ENCODE results near the gene TMIGD2. TPM values are rescaled to one million over a fixed set of nuclear protein-coding genes. Genes with fewer than 3 reads are reported as not detected.
A peak's percentile ranks its signal among the peaks of the same experiment; 100 is the strongest.
"Not testable (repeated sequence)": the region's sequence is repeated elsewhere in the genome, so short reads cannot be mapped to it uniquely, and the experiment has no call there.

The TMIGD2 gene
- total RNA-seq, 1 experiment from 2014 or later: not detected

GRCh38 chr19:4266253-4267000 lies 35.8 kb downstream of the TMIGD2 start:
- DNase-seq (ENCODE audit: low read depth): no peak

DNA sequence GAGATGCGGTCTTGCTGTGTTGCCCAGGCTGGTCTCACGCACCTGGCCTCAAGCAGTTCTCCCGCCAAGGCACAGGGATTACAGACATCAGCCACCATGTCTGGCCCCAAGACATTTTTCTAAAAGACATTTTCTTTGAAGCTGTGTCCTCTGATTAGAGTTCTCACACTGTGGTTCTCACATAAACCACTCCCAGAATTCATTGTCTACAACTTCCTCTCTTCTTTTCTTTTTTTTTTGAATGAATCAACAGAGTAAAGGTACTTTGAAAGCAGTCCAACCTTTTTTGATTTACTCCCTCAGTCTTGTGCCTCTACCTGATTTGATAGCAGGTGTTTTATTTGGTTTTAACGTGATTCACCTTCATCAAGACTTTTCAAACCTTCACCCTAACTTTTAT lies 37.4 kb downstream of the TMIGD2 start:
- no peak for DNase-seq (ENCODE audit: low read depth)

DNA sequence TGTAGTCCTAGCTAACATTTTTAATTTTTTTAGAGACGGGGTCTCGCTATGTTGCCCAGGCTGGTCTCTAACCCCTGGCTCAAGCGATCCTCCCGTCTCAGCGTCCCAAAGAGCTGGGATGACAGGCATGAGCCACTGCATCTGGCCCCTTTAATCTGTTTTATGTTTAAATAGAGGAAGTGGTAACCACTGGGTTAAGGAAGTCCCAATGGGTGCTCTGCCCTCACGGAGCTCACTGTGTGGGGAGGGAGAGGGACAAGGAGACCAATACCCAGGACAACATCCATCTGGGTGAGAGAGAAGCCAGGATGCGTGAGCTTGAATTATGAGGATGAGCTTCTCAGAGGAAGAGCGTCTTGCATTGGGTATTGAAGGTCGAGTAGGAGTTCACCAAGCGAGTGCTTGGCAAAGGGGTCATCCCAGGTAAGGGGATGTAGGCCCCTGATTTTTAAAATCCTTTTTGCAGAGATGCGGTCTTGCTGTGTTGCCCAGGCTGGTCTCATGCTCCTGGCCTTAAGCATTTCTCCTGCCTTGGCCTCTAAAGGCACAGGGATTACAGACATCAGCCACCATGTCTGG lies 41.5 kb downstream of the TMIGD2 start:
- no peak for DNase-seq (ENCODE audit: low read depth)

DNA sequence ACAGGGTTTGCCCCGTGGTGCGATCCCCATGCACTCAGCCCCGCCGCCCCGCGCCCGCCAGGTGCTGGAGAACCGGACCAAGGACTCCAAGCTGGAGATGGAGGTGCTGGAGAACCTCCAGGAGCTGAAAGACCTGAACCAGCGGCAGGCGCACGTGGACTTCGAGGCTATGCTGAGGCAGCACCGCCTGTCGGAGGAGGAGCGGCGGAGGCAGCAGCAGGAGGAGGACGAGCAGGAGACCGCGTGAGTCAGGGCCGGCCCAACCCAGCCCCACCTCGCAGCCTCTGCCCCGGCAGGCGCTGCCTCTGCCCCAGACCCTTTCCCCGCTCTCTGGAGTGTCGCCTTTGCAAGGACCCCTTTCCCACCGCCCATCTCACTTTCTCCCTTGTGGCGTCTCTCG lies 44.0 kb downstream of the TMIGD2 start:
- DNase-seq (ENCODE audit: low read depth): no peak

- DNase-seq (ENCODE audit: low read depth): no peak
Measured at GRCh38 chr19:4257025-4257424, 45.2 kb downstream of the TMIGD2 start.

DNA sequence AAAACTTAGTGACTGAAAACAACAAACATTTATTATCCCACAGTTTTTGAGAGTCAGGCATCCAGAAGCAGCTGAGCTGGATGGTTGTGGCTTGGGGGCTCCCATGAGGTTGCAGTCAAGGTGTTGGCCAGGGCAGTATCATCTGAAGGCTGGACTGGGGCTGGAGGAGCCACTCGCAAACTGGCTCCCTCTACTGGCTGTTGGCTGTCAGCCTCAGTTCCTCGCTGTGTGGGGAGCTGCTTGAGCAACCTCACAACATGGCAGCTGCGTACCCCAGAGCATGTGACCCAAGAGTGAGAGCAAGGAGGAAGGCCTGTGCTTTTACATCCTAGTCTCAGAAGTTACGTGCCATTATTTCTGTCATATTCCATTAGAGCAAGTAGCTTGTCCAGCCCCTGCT lies 45.6 kb downstream of the TMIGD2 start:
- no peak for DNase-seq (ENCODE audit: low read depth)

DNA sequence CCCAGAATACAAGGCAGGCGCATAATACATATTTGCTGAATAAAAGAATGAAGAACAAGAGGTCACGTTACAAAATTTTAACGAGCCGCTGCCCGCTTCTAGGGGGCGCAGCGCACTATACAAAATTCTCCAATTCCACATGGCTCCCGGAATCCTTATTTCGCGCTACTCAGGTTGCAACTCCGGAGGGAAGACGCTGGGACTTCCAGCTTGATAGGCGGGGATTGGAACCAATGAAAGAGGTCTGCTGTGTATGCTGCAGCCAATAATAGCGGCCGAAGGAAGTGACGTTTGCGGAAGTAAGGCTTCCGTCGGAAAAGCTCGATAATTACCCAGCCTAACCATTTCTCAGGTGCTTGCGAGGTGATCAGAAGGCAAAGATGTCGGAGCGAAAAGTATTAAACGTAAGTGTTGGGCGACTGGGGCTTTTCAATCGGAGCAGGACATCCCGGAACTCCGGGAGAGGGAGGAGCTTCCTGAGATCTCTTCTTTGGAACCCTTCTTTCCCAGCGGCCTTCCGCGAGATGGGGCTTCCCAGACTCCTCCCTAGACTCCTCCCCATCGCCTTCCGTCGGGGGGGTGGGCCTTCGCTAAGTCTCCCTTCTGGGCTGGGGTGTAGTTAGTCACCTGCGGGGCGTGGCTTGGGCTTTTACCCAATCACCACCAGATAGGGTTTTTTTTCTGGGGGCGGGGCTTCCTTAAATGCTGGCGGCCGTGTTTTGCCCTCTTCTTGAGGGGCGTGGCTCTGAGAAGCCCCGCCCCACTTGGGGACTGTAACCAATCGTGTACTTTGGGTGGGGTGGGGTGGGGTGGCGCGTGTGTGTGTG lies 55.2 kb downstream of the TMIGD2 start, which contains the start of gene YJU2:
Gene YJU2, plus strand, starts transcription at position 314 of the 827 bp plus-strand sequence. Its CDS starts 67 bp downstream, at position 381.
- DNase-seq (ENCODE audit: low read depth): peak; percentile 99

DNA sequence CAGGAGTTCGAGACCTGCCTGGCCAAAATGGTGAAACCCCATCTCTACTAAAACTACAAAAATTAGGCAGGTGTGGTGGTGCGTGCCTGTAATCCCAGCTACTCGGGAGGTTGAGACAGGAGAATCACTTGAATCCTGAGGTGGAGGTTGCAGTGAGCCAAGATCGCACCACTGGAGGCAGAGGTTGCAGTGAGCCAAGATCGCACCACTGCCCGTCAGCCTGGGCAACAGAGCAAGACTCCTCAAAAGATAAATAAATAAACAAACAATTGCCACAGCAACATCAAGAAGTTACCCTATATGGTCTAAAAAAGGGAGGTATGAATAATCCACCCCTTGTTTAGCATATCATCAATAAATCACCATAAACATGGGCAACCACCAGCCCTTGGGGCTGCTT lies 56.3 kb downstream of the TMIGD2 start:
- DNase-seq (ENCODE audit: low read depth): not testable (repeated sequence)

Other genes starting within 250 kb of the TMIGD2 start
- gene ZBTB7A, start 235.5 kb downstream of the TMIGD2 start, total RNA-seq (2014; rRNA removed; shearing (Covaris generic)): 4.3 and 10.2 TPM in 2 replicates
- gene MAP2K2, start 178.3 kb downstream of the TMIGD2 start, total RNA-seq (2014; rRNA removed; shearing (Covaris generic)): 126 and 134 TPM in 2 replicates
- gene CREB3L3, start 148.8 kb downstream of the TMIGD2 start, total RNA-seq (2014; rRNA removed; shearing (Covaris generic)): not detected in 2 replicates
- 11.5 and 28.4 TPM in 2 replicates for gene SIRT6, start 119.8 kb downstream of the TMIGD2 start, total RNA-seq (2014; rRNA removed; shearing (Covaris generic))
- under 0.01 and 0.12 TPM in 2 replicates for gene ANKRD24, start 119.7 kb downstream of the TMIGD2 start, total RNA-seq (2014; rRNA removed; shearing (Covaris generic))
- gene EBI3, start 72.9 kb downstream of the TMIGD2 start, total RNA-seq (2014; rRNA removed; shearing (Covaris generic)): 0.39 and 1.1 TPM in 2 replicates
- 20.3 and 22.3 TPM in 2 replicates for gene YJU2, start 55.3 kb downstream of the TMIGD2 start, total RNA-seq (2014; rRNA removed; shearing (Covaris generic))
- gene SHD, start 23.1 kb downstream of the TMIGD2 start, total RNA-seq (2014; rRNA removed; shearing (Covaris generic)): 0.12 TPM in 1 of 2 replicates, not detected in the other
- gene FSD1, start 2.2 kb upstream of the TMIGD2 start, total RNA-seq (2014; rRNA removed; shearing (Covaris generic)): 9.7 and 11.3 TPM in 2 replicates
- gene STAP2, start 36.4 kb upstream of the TMIGD2 start, total RNA-seq (2014; rRNA removed; shearing (Covaris generic)): 30.2 and 38.4 TPM in 2 replicates
- gene MPND, start 41.2 kb upstream of the TMIGD2 start, total RNA-seq (2014; rRNA removed; shearing (Covaris generic)): 4.0 and 4.8 TPM in 2 replicates
- 83.2 and 84.3 TPM in 2 replicates for gene SH3GL1, start 98.2 kb upstream of the TMIGD2 start, total RNA-seq (2014; rRNA removed; shearing (Covaris generic))
- 12.9 and 16.8 TPM in 2 replicates for gene CHAF1A, start 100.3 kb upstream of the TMIGD2 start, total RNA-seq (2014; rRNA removed; shearing (Covaris generic))
- 44.5 and 101 TPM in 2 replicates for gene UBXN6, start 155.4 kb upstream of the TMIGD2 start, total RNA-seq (2014; rRNA removed; shearing (Covaris generic))
- 41.9 and 60.5 TPM in 2 replicates for gene HDGFL2, start 169.9 kb upstream of the TMIGD2 start, total RNA-seq (2014; rRNA removed; shearing (Covaris generic))
- gene PLIN4, start 216.1 kb upstream of the TMIGD2 start, total RNA-seq (2014; rRNA removed; shearing (Covaris generic)): not detected in 2 replicates
- gene PLIN5, start 232.8 kb upstream of the TMIGD2 start, total RNA-seq (2014; rRNA removed; shearing (Covaris generic)): not detected in 2 replicates
- not detected in 2 replicates for gene LRG1, start 237.6 kb upstream of the TMIGD2 start, total RNA-seq (2014; rRNA removed; shearing (Covaris generic))

Data from RPMI7951 (cell line).